HepG2 (cell line): ENCODE data around the gene GNA12. TPM values are rescaled to one million over a fixed set of nuclear protein-coding genes. Genes with fewer than 3 reads are reported as not detected.

ENCODE experiments used
- ATAC-seq: fragments of 200-7000 bp; cut with Tn5 transposase; 3 replicates; pipeline ENCODE4 v1.9.1; 2020; ENCODE audit warnings: mild to moderate bottlenecking, moderate library complexity
- BruUV-seq: library from RNA; stranded (reverse); fragments of 400-500 nt; replicated peaks from 2 replicates; lab custom pipeline; 2021; lab: Mats Ljungman, UMichigan
- CTCF ChIA-PET: fragments of 300-600 bp; formaldehyde crosslinking; extraction: SDS; loops from one replicate; lab custom pipeline; 2021; ENCODE audit warnings: low total read pairs, inconsistent platforms, low intra/inter-chr PET ratio; lab: Yijun Ruan, JAX
- POLR2A ChIA-PET: fragments of 350-600 bp; sonication (Branson Sonifier 250); formaldehyde crosslinking; loops from one replicate; lab custom pipeline; 2020; ENCODE audit warnings: antibody characterized with exemption, inconsistent platforms; lab: Yijun Ruan, JAX
- DNase-seq: peaks from one replicate; pipeline ENCODE4 v3.0.0-alpha.2; 2015; ENCODE audit warnings: low spot score
- FAIRE-seq: peaks from 3 replicates; lab custom pipeline; 2011; peaks lifted over from hg19 to GRCh38; lab: Jason Lieb, UNC
- H2AFZ ChIP-seq: one replicate; pipeline ENCODE4 v1.6.1; 2011; ENCODE audit warnings: low read length, inconsistent platforms
- H3K27ac ChIP-seq: fragments of 300-600 bp; 3 replicates; pipeline ENCODE4 v1.8.0; 2011; ENCODE audit warnings: mixed run types, mild to moderate bottlenecking, mixed read lengths, low read length, inconsistent platforms; ENCODE audit not compliant: insufficient read depth; ENCODE audit errors: extremely low read length
- H3K27me3 ChIP-seq, 2 experiments: fragments of 200-600 bp in 1 of 2; 2 replicates in 1 of 2; 3 replicates in 1 of 2; pipeline versions ENCODE4 v1.6.0 to v1.8.0; 2011; ENCODE audit warnings: low read length in 2 of 2, mild to moderate bottlenecking in 2 of 2, moderate library complexity in 2 of 2, inconsistent platforms in 1 of 2; ENCODE audit not compliant: insufficient read depth in 2 of 2, control insufficient read depth in 1 of 2
- H3K36me3 ChIP-seq, 2 experiments: fragments of 200-600 bp in 1 of 2; replicated peaks in 1 of 2; 2 replicates in 1 of 2; 3 replicates in 1 of 2; pipeline versions ENCODE4 v1.5.1 to v1.8.0; 2011; ENCODE audit warnings: low read length in 2 of 2, inconsistent platforms in 1 of 2; ENCODE audit not compliant: insufficient read depth in 2 of 2, control insufficient read depth in 1 of 2
- H3K4me1 ChIP-seq: 2 replicates; pipeline ENCODE4 v1.5.1; 2012; ENCODE audit warnings: low read length, inconsistent platforms; ENCODE audit not compliant: insufficient read depth
- H3K4me2 ChIP-seq: 2 replicates; pipeline ENCODE4 v1.6.0; 2011; ENCODE audit warnings: low read depth, low read length, inconsistent platforms
- H3K4me3 ChIP-seq, 3 experiments: fragments of 200-600 bp in 1 of 3; sonication (generic), shearing (Covaris generic) in 1 of 3; replicated peaks in 1 of 3; 2 replicates each; pipeline ENCODE4 v1.5.1; 2011 to 2016; ENCODE audit warnings: low read length in 3 of 3, inconsistent platforms in 2 of 3, low read depth in 2 of 3, mild to moderate bottlenecking in 2 of 3, control low read depth in 1 of 3, mixed read lengths in 1 of 3; ENCODE audit not compliant: insufficient read depth in 1 of 3
- H3K79me2 ChIP-seq: one replicate; pipeline ENCODE4 v1.6.1; 2011; ENCODE audit warnings: low read length, inconsistent platforms; ENCODE audit not compliant: insufficient read depth
- H3K9ac ChIP-seq: 2 replicates; pipeline ENCODE4 v1.6.0; 2011; ENCODE audit warnings: mild to moderate bottlenecking, low read depth, low read length, inconsistent platforms; ENCODE audit not compliant: insufficient read depth
- H3K9me3 ChIP-seq: 2 replicates; pipeline ENCODE4 v1.5.1; 2012; ENCODE audit warnings: mild to moderate bottlenecking, low read length
- H4K20me1 ChIP-seq: 2 replicates; pipeline ENCODE4 v1.6.0; 2011; ENCODE audit warnings: inconsistent platforms, mild to moderate bottlenecking, low read length, moderate library complexity; ENCODE audit not compliant: insufficient read depth
- ATM ChIP-seq: fragments of 450-650 bp; IDR thresholded peaks from 2 replicates; pipeline ENCODE4 v1.7.1; 2017; ENCODE audit warnings: mild to moderate bottlenecking, borderline replicate concordance
- CAMTA2 ChIP-seq: sonication (generic); formaldehyde crosslinking; IDR thresholded peaks from 2 replicates; pipeline ENCODE4 v1.4.0; 2020; ENCODE audit warnings: mild to moderate bottlenecking, missing genetic modification reagents, borderline replicate concordance
- IRF9 ChIP-seq: sonication (generic); formaldehyde crosslinking; IDR thresholded peaks from 2 replicates; pipeline ENCODE4 v1.8.0; 2022; ENCODE audit warnings: missing genetic modification reagents, mild to moderate bottlenecking, borderline replicate concordance
- KLF15 ChIP-seq: sonication (generic); formaldehyde crosslinking; IDR thresholded peaks from 2 replicates; pipeline ENCODE4 v1.8.1; 2023; ENCODE audit warnings: borderline replicate concordance, mild to moderate bottlenecking, inconsistent platforms, missing genetic modification reagents, mixed read lengths
- MIXL1 ChIP-seq: IDR thresholded peaks from 2 replicates; pipeline ENCODE4 v1.6.1; 2016
- NFRKB ChIP-seq: fragments of 450-650 bp; IDR thresholded peaks from 2 replicates; pipeline ENCODE4 v1.6.1; 2017
- NPAS2 ChIP-seq: sonication (generic); formaldehyde crosslinking; IDR thresholded peaks from 2 replicates; pipeline ENCODE4 v1.8.0; 2022; ENCODE audit warnings: mild to moderate bottlenecking, missing genetic modification reagents, borderline replicate concordance
- RFX3 ChIP-seq: IDR thresholded peaks from 2 replicates; pipeline ENCODE4 v1.6.1; 2016; ENCODE audit warnings: missing biosample characterization, missing genetic modification reagents
- THAP11 ChIP-seq: IDR thresholded peaks from 2 replicates; pipeline ENCODE4 v1.6.1; 2016; ENCODE audit warnings: missing biosample characterization, missing genetic modification reagents
- ZBTB1 ChIP-seq: sonication (generic); formaldehyde crosslinking; IDR thresholded peaks from 2 replicates; pipeline ENCODE4 v1.4.0; 2020; ENCODE audit warnings: missing genetic modification reagents, borderline replicate concordance
- ZNF432 ChIP-seq: sonication (generic); formaldehyde crosslinking; IDR thresholded peaks from 2 replicates; pipeline ENCODE4 v1.5.0; 2020; ENCODE audit warnings: missing genetic modification reagents, mild to moderate bottlenecking, borderline replicate concordance
- ZNF543 ChIP-seq: sonication (generic); formaldehyde crosslinking; IDR thresholded peaks from 2 replicates; pipeline ENCODE4 v1.4.0; 2020; ENCODE audit warnings: mild to moderate bottlenecking, missing genetic modification reagents
- ZSCAN30 ChIP-seq: sonication (generic); formaldehyde crosslinking; IDR thresholded peaks from 2 replicates; pipeline ENCODE4 v1.5.0; 2020; ENCODE audit warnings: mild to moderate bottlenecking, missing genetic modification reagents
- WGBS: methylation state at CpG from one replicate; pipeline ENCODE4 v1.1.6; 2017; ENCODE audit warnings: low lambda C conversion rate; 5-methylcytosine and 5-hydroxymethylcytosine counted together
- in situ Hi-C: cut with HindIII; loops from 2 replicates; pipeline ENCODE4 v1.10.0; 2017; ENCODE audit warnings: low pct_unique_long_range_greater_than_20kb; ENCODE audit not compliant: extremely low pct_ligation_motif_present
- intact Hi-C: fragments of 100-400 bp; cut with micrococcal nuclease; formaldehyde crosslinking; loops from one replicate; pipeline ENCODE4 v1.10.0; 2022; ENCODE audit not compliant: unreplicated experiment
- polyA plus RNA-seq, 8 experiments: library from polyadenylated mRNA; depleted of rRNA in 3 of 8; stranded (reverse) in 7 of 8; unstranded in 1 of 8; fragments of >200 nt; fragmentation: Illumina TruSeq in 4 of 8; extraction: Trizol in 4 of 8; gene quantifications; 2 replicates each; pipeline versions ENCODE4 v1.2.1 to v1.2.3, GENCODE V29; 2011 to 2016; ENCODE audit warnings: low read depth in 4 of 8, missing spikeins in 1 of 8, mixed read lengths in 1 of 8; ENCODE audit not compliant: insufficient read depth in 1 of 8
- total RNA-seq, 5 experiments: library from RNA; depleted of rRNA; stranded (reverse); fragments of >200 nt; fragmentation: Illumina TruSeq; extraction: Trizol; gene quantifications; 2 replicates each; pipeline ENCODE4 v1.2.3, GENCODE V29; 2016; ENCODE audit warnings: low read depth in 1 of 5
- TF ChIP-seq, protein P1 (sequence below): sonication (generic); formaldehyde crosslinking; IDR thresholded peaks from 2 replicates; pipeline ENCODE4 v1.8.1; 2022; ENCODE audit warnings: mild to moderate bottlenecking, missing genetic modification reagents
- TF ChIP-seq, protein P2 (sequence below): sonication (generic); formaldehyde crosslinking; IDR thresholded peaks from 2 replicates; pipeline ENCODE4 v1.8.0; 2022; ENCODE audit warnings: missing genetic modification reagents, low read depth, mild to moderate bottlenecking, borderline replicate concordance

Gene GNA12
- total and polyA plus RNA-seq, 2 of the 13 experiments (the other 11 are each of a cell fraction or from before 2014, with no cell fraction given), result 16.2 to 50.9 TPM

GRCh38 chr7:2787251-2787951, 56.7 kb downstream of the GNA12 start:
- CTCF ChIA-PET, result no interaction called here
- Histone ChIP-seq H3K9me3 (no peaks in the 10 kb centered on the region), H3K27ac (no peak overlapping the region), H3K79me2 (peaks cover 6% of the 10 kb centered on the region), H3K4me2 (no peak overlapping the region), H3K27me3 (no peaks in the 10 kb centered on the region), H4K20me1 (no peaks in the 10 kb centered on the region), H3K9ac (no peak overlapping the region), H3K36me3 (peaks cover 27 to 64% of the 10 kb centered on the region in 2 experiments; a peak in 4 of 5 replicates), H3K4me1 (no peaks in the 10 kb centered on the region), H3K4me3 (no peak overlapping the region), H2AFZ (no peak overlapping the region)
- in situ Hi-C loops, result no loop called here
- FAIRE-seq, result no peak
- TF ChIP-seq, protein P1, sequence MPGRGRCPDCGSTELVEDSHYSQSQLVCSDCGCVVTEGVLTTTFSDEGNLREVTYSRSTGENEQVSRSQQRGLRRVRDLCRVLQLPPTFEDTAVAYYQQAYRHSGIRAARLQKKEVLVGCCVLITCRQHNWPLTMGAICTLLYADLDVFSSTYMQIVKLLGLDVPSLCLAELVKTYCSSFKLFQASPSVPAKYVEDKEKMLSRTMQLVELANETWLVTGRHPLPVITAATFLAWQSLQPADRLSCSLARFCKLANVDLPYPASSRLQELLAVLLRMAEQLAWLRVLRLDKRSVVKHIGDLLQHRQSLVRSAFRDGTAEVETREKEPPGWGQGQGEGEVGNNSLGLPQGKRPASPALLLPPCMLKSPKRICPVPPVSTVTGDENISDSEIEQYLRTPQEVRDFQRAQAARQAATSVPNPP, result no peak
- TF ChIP-seq MIXL1 (CRISPR knock-in tag), result no peak
- no peak for TF ChIP-seq ZSCAN30 (CRISPR knock-in tag)
- no peak for TF ChIP-seq ATM
- TF ChIP-seq THAP11, result no peak
- no peak for TF ChIP-seq ZBTB1
- TF ChIP-seq ZNF543, result no peak
- TF ChIP-seq NFRKB, result no peak
- TF ChIP-seq CAMTA2 (CRISPR knock-in tag), result no peak
- TF ChIP-seq ZNF432 (CRISPR knock-in tag), result no peak
- TF ChIP-seq RFX3 (CRISPR knock-in tag), result no peak
- no peak for TF ChIP-seq IRF9 (CRISPR knock-in tag)
- TF ChIP-seq NPAS2 (CRISPR knock-in tag), result no peak
- TF ChIP-seq, protein P2, sequence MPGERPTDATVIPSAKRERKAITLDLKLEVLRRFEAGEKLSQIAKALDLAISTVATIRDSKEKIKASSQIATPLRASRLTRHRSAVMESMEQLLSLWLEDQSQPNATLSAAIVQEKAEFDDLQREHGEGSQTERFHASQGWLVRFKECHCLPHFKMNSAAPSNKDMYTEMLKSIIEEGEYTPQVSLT (CRISPR knock-in tag), result no peak
- no peak for TF ChIP-seq KLF15
- POLR2A ChIA-PET, result no interaction called here
- intact Hi-C loops, result no loop called here
- ATAC-seq, result no peak
- no peak for DNase-seq
- WGBS, result 96% methylated on average over 24 of the region's 24 CpGs
- BruUV-seq, result no TSS peak
